Measurements from ENCODE around the gene XPO4. TPM values are rescaled to one million over a fixed set of nuclear protein-coding genes. Genes with fewer than 3 reads are reported as not detected.

XPO4 gene
- total and polyA plus RNA-seq, 2 of the 13 experiments (the other 11 are each of a cell fraction or from before 2014, with no cell fraction given) = 8.4 to 24.8 TPM

- TF ChIP-seq TSC22D2 (CRISPR knock-in tag; IDR thresholded peaks at IDR 0.05; ENCODE audit: borderline replicate concordance) = peak; percentile 22; the same call in 1 of the 2 replicates
- TF ChIP-seq ZBTB38 (CRISPR knock-in tag; IDR thresholded peaks at IDR 0.05) = peak; percentile 81
- peak; percentile 92 for TF ChIP-seq MYC (CRISPR knock-in tag; IDR thresholded peaks at IDR 0.05; ENCODE audit: borderline replicate concordance)
- TF ChIP-seq ZNF512B (CRISPR knock-in tag; IDR thresholded peaks at IDR 0.05; ENCODE audit: borderline replicate concordance) = no peak; the same call in none of the 2 replicates
- TF ChIP-seq TCF7L2 (IDR thresholded peaks at IDR 0.05; ENCODE audit: low read depth, low read length) = no peak
- TF ChIP-seq ARID4A (CRISPR knock-in tag; IDR thresholded peaks at IDR 0.05; ENCODE audit: borderline replicate concordance) = peak; percentile 76; the same call in 1 of the 2 replicates
- peak; percentile 66; the same call in 1 of the 2 replicates for TF ChIP-seq ZNF17 (CRISPR knock-in tag; IDR thresholded peaks at IDR 0.05)
- no peak for TF ChIP-seq GPBP1L1 (CRISPR knock-in tag; IDR thresholded peaks at IDR 0.05)
- no peak for TF ChIP-seq KAT2B (IDR thresholded peaks at IDR 0.05; ENCODE audit: borderline replicate concordance, low read depth, low read length)
- TF ChIP-seq MYNN (CRISPR knock-in tag; IDR thresholded peaks at IDR 0.05; ENCODE audit: low read depth) = no peak
- TF ChIP-seq ZFYVE20 (CRISPR knock-in tag; IDR thresholded peaks at IDR 0.05; ENCODE audit: borderline replicate concordance, low read depth) = no peak
- TF ChIP-seq ATF6 (CRISPR knock-in tag; conservative IDR thresholded peaks at IDR 0.05) = no peak
- TF ChIP-seq CEBPZ (IDR thresholded peaks at IDR 0.05; ENCODE audit: low read length) = no peak
Measured at GRCh38 chr13:20773194-20774080, 129.1 kb downstream of the XPO4 start, which contains the start of gene EEF1AKMT1 (continued).

All from HepG2 (cell line).